Fibroblast of peridontal ligament (primary cell): ENCODE results near the gene NAA50.

Experiments
- DNase-seq: peaks from one replicate; pipeline ENCODE4 v3.0.0-alpha.2; 2010; ENCODE audit errors: extremely low read depth

NAA50 gene

GRCh38 chr3:113743006-113743630 lies 2.9 kb downstream of the NAA50 start:
- DNase-seq = no peak

DNA sequence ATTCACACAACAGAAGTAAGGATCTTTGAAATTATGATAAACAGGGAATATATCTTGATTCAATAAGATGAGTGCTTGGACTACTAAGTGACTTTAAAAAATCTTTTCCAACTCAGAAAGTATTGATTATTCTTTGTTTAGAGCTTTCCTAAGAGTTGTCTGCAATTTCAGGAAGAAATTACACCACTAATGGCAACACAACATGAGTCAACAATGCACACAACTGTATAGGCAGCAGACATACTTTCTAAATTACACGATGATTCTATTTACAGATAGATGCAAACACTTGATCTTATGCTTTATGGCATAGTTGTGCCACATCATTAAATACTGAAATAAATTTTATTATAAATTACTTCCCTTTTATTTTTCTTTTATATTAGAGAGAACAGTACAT lies 4.4 kb downstream of the NAA50 start:
- no peak for DNase-seq

GRCh38 chr3:113741086-113741485 lies 5.0 kb downstream of the NAA50 start:
- DNase-seq = no peak

DNA sequence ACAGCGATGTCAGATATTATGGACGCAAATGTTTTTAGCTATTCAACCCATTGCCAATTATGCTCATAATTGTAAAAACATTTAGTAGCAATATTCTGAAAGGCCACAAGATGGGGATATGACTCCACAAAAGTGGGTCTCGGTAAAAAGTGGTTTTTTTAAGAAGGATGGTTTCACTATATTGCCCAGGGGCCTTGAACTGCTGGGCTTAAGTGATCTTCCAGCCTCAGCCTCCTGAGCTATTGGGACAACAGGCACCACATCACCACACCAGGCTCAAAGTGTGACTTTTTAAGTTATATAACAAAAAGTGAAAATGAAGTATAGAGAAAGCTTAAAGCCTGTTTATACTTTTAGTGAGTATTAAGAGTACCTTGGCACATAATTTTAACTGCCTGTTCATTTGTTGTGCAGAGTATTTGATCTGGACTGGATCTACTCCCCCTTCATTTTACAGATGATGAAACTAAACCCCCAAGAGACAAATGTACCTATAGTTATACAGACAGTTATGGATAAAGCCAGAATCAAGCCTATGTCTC lies 9.4 kb downstream of the NAA50 start:
- peak; percentile 89 for DNase-seq

GRCh38 chr3:113731694-113732093 lies 14.4 kb downstream of the NAA50 start:
- no peak for DNase-seq

- no peak for DNase-seq
Observed at GRCh38 chr3:113730550-113730949, 15.5 kb downstream of the NAA50 start.

- no peak for DNase-seq
Observed at GRCh38 chr3:113728661-113729060, 17.4 kb downstream of the NAA50 start.

DNA sequence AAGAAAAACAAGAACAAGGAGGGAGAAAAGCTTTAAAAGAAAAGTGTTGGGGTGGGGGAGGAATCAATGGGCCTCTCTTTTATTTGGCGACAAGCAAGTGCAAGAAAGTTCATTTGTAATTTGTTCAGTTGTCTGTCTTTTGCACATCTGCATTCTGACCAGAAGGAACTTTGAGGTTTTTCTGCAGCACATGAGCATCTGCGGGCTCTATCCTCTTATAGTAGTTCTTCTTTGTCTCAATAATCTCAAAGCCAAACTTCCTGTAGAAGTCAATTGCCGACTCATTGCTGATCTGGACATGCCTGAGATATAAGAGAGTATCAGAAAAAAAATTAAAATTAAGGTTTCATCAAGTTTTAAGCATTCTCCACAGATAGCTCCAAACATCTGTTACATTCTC lies 24.4 kb downstream of the NAA50 start:
- no peak for DNase-seq

DNA sequence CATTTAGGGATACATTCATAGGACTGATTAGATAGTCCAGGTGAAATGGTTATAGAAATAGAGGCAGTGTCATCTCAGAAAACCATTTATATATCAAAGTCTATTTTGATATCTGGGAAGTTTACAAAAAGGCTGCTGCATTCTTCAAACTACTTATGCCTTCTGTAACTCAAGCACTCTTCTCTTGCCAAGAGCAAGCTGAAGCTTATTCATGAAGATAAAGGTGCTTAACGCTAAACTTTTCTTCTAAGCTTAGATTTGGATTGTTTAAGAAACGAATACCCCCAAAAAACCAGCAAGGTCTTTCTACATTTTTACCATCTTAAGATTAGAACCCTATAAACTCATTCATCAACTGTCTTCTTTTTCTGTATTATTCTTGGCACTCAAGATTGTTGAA lies 26.3 kb downstream of the NAA50 start:
- no peak for DNase-seq

DNA sequence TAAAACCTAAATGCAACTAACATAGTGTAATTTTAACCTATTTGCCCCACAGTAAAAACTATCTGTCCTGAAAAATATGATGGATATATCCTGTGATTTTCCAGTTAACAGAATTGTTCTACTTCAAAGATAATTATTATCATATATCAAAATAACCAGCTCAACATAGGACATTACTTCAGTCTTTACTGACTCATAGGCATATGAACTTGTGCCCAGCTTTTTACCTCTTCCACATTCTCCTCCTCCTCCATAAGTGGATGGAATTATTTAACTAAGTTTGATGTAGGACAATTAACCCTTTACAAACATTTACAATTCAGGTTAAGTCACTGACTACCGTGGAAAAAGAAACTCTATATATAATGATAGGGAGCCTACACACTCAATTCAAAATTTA lies 26.8 kb downstream of the NAA50 start:
- DNase-seq = no peak

GRCh38 chr3:113717818-113718217 lies 28.2 kb downstream of the NAA50 start:
- no peak for DNase-seq

DNA sequence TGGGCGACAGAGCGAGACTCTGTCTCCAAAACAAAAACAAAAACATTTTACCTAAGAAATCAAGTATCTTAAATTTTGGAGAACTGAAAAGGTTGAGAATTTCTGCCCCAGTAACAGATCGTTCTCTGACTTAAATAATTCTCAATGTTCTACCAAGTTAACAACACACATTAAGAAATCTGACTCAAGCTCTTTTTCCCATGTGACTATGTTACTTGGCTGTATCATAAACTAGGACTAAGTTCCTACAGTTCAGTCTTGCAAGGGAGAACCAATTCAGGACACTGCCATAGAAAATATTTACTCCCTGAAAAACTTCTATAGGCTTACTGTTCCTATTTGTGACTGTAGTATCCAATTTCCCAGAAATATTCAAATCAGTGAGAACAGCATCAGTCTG lies 28.7 kb downstream of the NAA50 start:
- DNase-seq = no peak

GRCh38 chr3:113714702-113715101 lies 31.3 kb downstream of the NAA50 start:
- DNase-seq = peak; percentile 50

DNA sequence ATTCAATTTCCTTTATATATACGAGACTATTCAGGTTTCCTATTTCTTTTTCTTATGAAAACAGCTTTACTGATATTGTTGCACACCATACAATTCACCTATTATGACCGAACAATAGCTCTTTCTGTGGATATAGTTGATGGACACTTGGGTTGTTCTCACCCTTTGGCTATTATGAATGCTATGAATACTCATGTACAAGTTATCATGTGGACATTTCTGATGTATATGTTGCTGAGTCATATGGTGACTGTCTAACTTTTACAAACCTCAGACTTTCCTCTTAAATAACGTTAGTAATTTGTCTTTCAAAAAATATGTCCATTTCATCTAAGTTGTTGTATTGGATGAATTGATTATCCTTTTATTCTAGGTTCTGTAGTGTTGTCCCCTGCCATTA lies 33.9 kb downstream of the NAA50 start:
- DNase-seq = no peak

GRCh38 chr3:113707835-113708234 lies 38.2 kb downstream of the NAA50 start:
- no peak for DNase-seq

- DNase-seq = no peak
Observed at GRCh38 chr3:113698956-113699355, 47.1 kb downstream of the NAA50 start.

DNA sequence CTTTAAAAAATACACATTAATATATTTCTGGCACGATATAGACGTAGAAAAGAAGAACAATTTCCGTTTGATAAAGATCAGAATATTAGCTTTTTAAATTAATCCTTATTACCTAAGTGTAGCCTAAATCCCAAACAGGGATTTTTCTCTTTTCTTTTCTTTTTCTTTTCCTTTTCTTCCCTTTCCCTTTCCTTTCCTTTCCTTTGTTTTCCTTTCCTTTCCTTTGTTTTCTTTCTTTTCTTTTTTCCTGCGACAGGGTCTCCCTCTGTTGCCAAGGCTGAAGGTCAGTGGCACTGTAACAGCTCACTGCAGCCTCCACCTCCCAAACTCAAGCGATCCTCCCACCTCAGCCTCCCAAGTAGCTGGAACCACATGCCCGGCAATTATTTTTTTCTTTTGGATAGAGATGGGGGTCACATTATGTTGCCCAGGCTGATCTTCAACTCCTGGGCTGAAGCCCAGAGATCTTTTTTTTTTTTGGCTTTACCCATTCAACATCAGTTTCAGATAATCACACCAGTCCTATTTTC lies 47.8 kb downstream of the NAA50 start:
- no peak for DNase-seq

- peak; percentile 41 for DNase-seq
Observed at GRCh38 chr3:113697500-113698090, 48.5 kb downstream of the NAA50 start.

GRCh38 chr3:113696658-113697499 lies 49.2 kb downstream of the NAA50 start:
- DNase-seq = peak; percentile 98

- DNase-seq = peak; percentile 38
Observed at GRCh38 chr3:113695786-113696645, 50.0 kb downstream of the NAA50 start, which contains the start of gene USF3. TSS of gene USF3 (minus strand) at chr3:113696642. CDS start at chr3:113674878, 21,764 bp downstream.

DNA sequence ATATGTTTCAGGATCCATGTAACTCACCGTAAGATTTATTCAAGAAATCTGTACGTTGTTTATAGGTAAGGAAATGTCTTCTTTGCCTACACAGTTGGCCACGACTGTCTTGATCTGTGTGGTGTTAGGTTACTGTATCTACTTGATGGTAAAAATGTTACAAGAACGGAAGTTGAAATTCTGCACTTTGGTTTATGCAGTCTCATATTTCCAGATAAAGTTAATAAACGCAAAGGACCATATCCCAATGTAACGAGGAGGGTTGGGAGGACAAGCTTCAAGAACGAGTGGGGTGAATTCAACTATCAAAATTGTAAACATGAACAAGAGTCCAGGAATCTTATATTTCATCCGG lies 50.6 kb downstream of the NAA50 start:
- DNase-seq = no peak

GRCh38 chr3:113690482-113690881 lies 55.6 kb downstream of the NAA50 start:
- no peak for DNase-seq
